KMS-11 (cell line): Measurements from ENCODE around the gene NECAB2.

Experiments
- H2AFZ ChIP-seq: fragments of 200-600 bp; sonication (generic); 2 replicates; pipeline ENCODE4 v1.6.1; 2016; ENCODE audit warnings: antibody characterized with exemption, mixed run types, low read depth
- H3K27ac ChIP-seq: fragments of 200-600 bp; sonication (generic); 2 replicates; pipeline ENCODE4 v1.6.1; 2016; ENCODE audit warnings: mild to moderate bottlenecking, mixed run types
- H3K27me3 ChIP-seq: fragments of 200-600 bp; sonication (generic); 2 replicates; pipeline ENCODE4 v1.6.1; 2017; ENCODE audit warnings: mild to moderate bottlenecking, low read depth, mixed run types, moderate library complexity; ENCODE audit not compliant: insufficient read depth
- H3K36me3 ChIP-seq: fragments of 200-600 bp; sonication (generic); 2 replicates; pipeline ENCODE4 v1.6.1; 2017; ENCODE audit warnings: mild to moderate bottlenecking, mixed run types; ENCODE audit not compliant: insufficient read depth
- H3K4me1 ChIP-seq: fragments of 200-600 bp; sonication (generic); 2 replicates; pipeline ENCODE4 v1.6.1; 2016; ENCODE audit warnings: mild to moderate bottlenecking, low read depth, mixed run types; ENCODE audit not compliant: poor library complexity, severe bottlenecking
- H3K4me2 ChIP-seq: fragments of 200-600 bp; sonication (generic); 2 replicates; pipeline ENCODE4 v1.7.0; 2016; ENCODE audit warnings: mild to moderate bottlenecking, mixed run types
- H3K4me3 ChIP-seq: fragments of 200-600 bp; sonication (generic); IDR thresholded peaks from 2 replicates; pipeline ENCODE4 v1.6.1; 2017; ENCODE audit warnings: low read depth, low read length, mixed read lengths; ENCODE audit not compliant: insufficient read depth
- H3K79me2 ChIP-seq: fragments of 200-600 bp; sonication (generic); 2 replicates; pipeline ENCODE4 v1.6.1; 2016; ENCODE audit warnings: low read depth, mixed run types; ENCODE audit not compliant: insufficient read depth
- H3K9ac ChIP-seq: fragments of 200-600 bp; sonication (generic); 2 replicates; pipeline ENCODE4 v1.6.1; 2016; ENCODE audit warnings: mild to moderate bottlenecking, mixed run types
- H4K20me1 ChIP-seq: fragments of 200-600 bp; sonication (generic); 2 replicates; pipeline ENCODE4 v1.6.1; 2016; ENCODE audit warnings: mild to moderate bottlenecking, mixed run types; ENCODE audit not compliant: insufficient read depth
- TF ChIP-seq, protein P1 (sequence below): fragments of 200-600 bp; sonication (generic); conservative IDR thresholded peaks from 2 replicates; pipeline ENCODE4 v1.6.1; 2017; ENCODE audit warnings: low read depth, mild to moderate bottlenecking, antibody characterized with exemption, low read length, moderate library complexity, mixed read lengths

NECAB2 gene

DNA sequence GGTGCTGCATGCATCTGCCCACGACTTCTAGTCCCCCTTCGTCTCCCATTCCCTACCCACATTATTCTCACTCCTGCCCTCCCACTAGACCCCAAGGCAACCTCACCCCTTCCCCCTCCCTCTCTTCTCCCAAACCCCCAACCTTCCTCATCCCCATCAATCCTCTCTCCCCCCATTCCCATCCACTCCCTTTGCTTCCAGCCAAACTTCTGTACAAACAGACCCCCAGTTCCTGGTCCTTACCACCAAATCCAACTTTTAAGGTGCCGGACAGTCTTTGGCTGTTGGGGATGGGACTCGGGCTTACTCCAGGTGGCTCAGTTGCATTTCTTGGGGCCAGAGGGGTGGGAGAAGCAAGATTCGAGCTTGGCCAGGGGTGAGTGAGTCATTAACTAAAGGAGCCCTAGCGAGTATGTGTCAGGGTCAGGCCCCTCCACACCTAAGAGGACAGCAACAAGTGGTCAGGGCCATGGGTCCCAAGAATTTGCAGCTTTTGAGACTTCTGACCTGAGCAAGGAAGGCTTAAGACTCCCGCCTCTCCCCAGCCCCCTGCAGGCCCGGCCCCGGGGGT lies 74.3 kb downstream of the NECAB2 start, which contains the start of gene SLC38A8:
TSS of gene SLC38A8 (minus strand) at position 488 of the 571 bp plus-strand sequence. CDS start 638 bp downstream, outside the sequence.
- Histone ChIP-seq H3K27ac (no peak within 1 kb of the TSS), H3K9ac (no peak within 1 kb of the TSS), H3K27me3 (peaks cover 58% of the 10 kb centered on the region), H3K36me3 (no peaks in the 10 kb centered on the region), H4K20me1 (no peaks in the 10 kb centered on the region), H3K79me2 (no peaks in the 10 kb centered on the region), H3K4me3 (no peak within 1 kb of the TSS), H3K4me2 (no peak within 1 kb of the TSS), H3K4me1 (no peaks in the 10 kb centered on the region), H2AFZ (no peak within 1 kb of the TSS)
- TF ChIP-seq, protein P1, sequence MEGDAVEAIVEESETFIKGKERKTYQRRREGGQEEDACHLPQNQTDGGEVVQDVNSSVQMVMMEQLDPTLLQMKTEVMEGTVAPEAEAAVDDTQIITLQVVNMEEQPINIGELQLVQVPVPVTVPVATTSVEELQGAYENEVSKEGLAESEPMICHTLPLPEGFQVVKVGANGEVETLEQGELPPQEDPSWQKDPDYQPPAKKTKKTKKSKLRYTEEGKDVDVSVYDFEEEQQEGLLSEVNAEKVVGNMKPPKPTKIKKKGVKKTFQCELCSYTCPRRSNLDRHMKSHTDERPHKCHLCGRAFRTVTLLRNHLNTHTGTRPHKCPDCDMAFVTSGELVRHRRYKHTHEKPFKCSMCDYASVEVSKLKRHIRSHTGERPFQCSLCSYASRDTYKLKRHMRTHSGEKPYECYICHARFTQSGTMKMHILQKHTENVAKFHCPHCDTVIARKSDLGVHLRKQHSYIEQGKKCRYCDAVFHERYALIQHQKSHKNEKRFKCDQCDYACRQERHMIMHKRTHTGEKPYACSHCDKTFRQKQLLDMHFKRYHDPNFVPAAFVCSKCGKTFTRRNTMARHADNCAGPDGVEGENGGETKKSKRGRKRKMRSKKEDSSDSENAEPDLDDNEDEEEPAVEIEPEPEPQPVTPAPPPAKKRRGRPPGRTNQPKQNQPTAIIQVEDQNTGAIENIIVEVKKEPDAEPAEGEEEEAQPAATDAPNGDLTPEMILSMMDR: no peak

DNA sequence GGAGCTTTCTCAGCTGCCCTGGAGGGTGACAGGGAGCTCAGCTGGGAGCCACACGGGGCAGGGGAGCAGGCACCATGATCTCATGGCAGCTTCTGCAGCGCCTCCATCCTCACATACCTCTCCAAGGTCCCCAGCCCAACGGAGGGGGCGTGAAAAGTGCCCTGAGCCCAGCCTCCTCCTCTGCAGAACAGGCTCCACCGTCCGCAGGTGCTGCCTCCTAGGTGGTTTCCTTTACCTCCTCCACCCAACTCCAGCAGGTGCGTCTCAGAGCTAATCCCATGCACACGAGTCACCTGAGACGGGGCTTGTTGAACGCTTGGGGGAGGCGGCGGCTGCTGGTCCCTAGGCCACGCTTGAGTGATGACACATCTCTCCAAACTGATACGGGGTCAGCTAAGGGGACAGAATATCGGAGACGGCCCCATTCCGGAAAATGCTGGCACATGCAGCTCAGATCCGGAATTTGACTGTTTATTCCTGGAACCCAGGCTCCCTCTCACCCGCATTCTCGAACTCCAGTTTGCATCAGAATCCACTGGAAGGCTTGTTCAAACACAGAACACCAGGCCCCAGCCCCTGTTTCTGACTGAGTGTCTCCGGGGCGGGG lies 74.9 kb downstream of the NECAB2 start:
- H3K27ac ChIP-seq: no peak overlapping the region
- peaks cover 57% of the 10 kb centered on the region for H3K27me3 ChIP-seq
- no peak overlapping the region for H3K9ac ChIP-seq
- no peaks in the 10 kb centered on the region for H3K36me3 ChIP-seq
- H3K4me3 ChIP-seq: no peak overlapping the region
- no peak overlapping the region for H2AFZ ChIP-seq
- H3K4me1 ChIP-seq: no peaks in the 10 kb centered on the region
- H3K4me2 ChIP-seq: no peak overlapping the region
- no peaks in the 10 kb centered on the region for H4K20me1 ChIP-seq
- TF ChIP-seq, protein P1: no peak
- no peaks in the 10 kb centered on the region for H3K79me2 ChIP-seq

DNA sequence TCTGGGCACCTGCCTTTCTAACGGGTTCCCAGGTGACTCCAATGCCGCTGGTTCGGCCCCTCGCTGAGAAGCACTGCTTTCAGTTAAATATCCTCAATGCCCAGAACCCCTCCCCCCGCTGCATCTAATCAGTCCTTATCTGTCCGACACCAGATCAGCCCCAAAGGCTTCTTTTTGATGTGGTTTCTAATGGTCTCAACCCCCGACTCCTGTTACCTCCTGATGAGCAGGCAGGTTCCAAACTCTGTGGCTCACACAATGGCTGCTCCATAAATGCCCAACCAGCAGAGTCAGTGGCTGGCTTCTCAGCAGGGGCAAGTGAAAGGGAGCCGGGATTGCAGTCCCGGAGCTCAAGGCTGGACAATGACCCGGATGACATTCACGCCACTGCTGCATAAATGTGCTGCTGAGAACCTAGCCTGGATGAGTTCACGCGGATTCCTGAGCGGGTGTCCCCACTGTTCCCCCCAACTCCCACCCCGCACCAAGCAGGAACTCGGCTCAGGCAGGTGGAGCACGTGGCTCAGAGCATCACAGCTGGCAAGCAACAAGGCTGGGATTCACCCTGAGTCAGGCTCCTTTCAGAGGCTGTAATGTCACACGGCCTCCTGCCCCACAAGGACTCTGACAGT lies 75.6 kb downstream of the NECAB2 start:
- no peak overlapping the region for H3K9ac ChIP-seq
- H3K4me1 ChIP-seq: no peaks in the 10 kb centered on the region
- no peaks in the 10 kb centered on the region for H3K36me3 ChIP-seq
- no peaks in the 10 kb centered on the region for H4K20me1 ChIP-seq
- no peak overlapping the region for H3K4me2 ChIP-seq
- no peak overlapping the region for H3K4me3 ChIP-seq
- H3K27ac ChIP-seq: no peak overlapping the region
- H3K27me3 ChIP-seq: peaks cover 53% of the 10 kb centered on the region
- H3K79me2 ChIP-seq: no peaks in the 10 kb centered on the region
- H2AFZ ChIP-seq: no peak overlapping the region
- TF ChIP-seq, protein P1: no peak

DNA sequence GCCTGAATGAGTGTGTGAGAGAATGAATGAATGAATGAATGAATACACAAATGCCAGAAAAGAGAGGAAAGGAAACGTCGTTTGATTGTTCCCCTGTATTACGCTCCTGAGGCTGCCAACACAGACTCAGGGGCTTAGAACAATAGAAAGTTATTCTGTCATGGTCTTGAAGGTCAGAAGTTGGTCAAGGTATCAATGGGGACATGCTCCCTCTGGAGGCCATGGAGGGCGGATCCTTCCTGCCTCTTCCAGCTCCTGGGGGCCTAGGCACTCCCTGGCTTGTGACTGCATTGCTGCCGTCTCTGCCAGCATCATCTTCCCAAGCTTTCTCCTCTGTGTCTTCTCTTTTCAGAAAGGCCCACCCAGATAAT lies 76.1 kb downstream of the NECAB2 start:
- no peaks in the 10 kb centered on the region for H3K36me3 ChIP-seq
- H3K27me3 ChIP-seq: peaks cover 48% of the 10 kb centered on the region
- H4K20me1 ChIP-seq: no peaks in the 10 kb centered on the region
- no peak overlapping the region for H3K9ac ChIP-seq
- H3K4me2 ChIP-seq: no peak overlapping the region
- no peak overlapping the region for H3K27ac ChIP-seq
- no peaks in the 10 kb centered on the region for H3K4me1 ChIP-seq
- TF ChIP-seq, protein P1: no peak
- H3K4me3 ChIP-seq: no peak overlapping the region
- no peaks in the 10 kb centered on the region for H3K79me2 ChIP-seq
- no peak overlapping the region for H2AFZ ChIP-seq
